GM21360 (cell line): Measurements from ENCODE around the gene AKT3.

Source experiments
- ATAC-seq: cut with Tn5 transposase; IDR thresholded peaks from one replicate; pipeline ENCODE4 v1.9.1; 2021; ENCODE audit warnings: mild to moderate bottlenecking, moderate library complexity; ENCODE audit not compliant: unreplicated experiment

Gene AKT3

GRCh38 chr1:243562473-243562872 is 287.6 kb downstream of the AKT3 start:
- ATAC-seq: no peak

- no peak for ATAC-seq
These were observed 288.3 kb downstream of the AKT3 start for GRCh38 chr1:243561588-243562319.

- no peak for ATAC-seq
These were observed 290.4 kb downstream of the AKT3 start for GRCh38 chr1:243559575-243560162.

GRCh38 chr1:243558576-243558975 is 291.5 kb downstream of the AKT3 start:
- no peak for ATAC-seq

GRCh38 chr1:243557866-243558265 is 292.2 kb downstream of the AKT3 start:
- ATAC-seq: no peak

GRCh38 chr1:243554686-243555085 is 295.4 kb downstream of the AKT3 start:
- no peak for ATAC-seq

GRCh38 chr1:243553090-243553489 is 297.0 kb downstream of the AKT3 start:
- no peak for ATAC-seq

DNA sequence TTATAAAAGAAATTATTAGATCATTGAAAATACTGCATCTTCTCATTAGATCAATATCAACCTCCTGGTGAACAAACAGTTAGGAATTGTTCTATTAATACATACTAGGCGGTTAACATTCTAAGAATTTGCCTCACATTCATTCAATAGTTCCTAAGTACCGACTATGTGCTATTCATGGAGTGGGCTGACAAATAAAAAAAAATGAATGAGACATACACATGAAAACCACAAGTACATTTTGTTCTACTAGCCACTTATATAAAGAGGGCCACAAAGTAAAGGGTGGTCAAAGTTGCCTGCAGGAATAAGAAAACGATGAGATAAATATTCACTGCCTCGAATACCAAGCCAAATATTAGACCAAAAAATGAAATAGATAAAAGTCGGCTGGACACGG is 299.8 kb downstream of the AKT3 start:
- ATAC-seq: no peak

DNA sequence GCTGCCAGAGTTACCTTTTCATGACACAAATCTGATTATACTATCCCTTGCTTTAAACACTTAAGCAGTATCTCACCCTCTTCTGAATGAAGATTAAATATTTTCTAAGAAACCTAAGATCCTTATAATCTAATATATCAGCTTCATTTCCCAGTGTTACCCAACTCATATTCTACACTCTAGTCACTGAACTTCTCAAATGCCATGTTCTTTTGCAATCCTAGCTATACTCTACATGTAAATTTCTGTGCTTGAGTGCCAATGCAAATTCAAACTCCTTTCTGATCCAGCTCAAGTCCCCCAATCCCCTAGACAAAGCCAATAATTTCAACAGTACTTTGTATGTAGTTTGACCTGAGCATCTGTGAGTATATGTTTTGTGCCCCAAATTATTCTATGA is 300.3 kb downstream of the AKT3 start:
- ATAC-seq: no peak

DNA sequence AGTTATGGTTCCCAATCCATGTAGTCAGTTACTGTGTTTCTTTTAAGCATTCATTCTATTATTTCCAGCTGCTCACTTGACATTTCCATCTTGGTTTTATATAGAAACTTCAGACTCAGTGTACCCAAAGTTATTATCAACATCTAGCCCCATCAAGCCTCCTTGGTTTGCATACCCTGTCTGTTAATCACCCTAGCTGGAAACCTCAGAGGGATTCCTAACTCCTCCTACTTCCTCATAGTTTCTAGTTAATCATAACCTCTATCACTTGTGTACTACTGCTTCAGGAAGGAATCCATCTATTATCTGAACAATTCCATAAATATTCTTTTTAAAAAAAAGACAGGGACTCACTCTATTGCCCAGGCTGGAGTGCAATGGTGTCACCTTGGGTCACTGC is 300.9 kb downstream of the AKT3 start:
- ATAC-seq: no peak

DNA sequence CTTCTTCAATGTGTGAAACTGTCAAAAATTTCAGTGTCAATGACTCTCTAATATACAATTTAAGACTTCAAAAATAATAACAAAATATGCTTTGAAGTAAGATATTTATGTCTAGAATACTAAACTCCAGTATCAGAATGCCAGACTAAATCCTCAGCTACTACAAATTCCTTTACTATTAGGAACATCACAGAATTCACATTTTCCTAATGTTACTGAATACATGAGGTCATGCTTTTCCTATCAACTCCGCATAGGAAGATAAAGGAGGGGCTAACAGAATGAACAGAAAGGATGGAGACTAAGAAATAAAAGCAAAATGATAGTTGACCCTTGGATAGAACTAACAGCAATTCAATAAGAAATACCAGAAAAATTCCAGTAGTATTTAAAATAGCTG is 301.5 kb downstream of the AKT3 start:
- ATAC-seq: no peak

DNA sequence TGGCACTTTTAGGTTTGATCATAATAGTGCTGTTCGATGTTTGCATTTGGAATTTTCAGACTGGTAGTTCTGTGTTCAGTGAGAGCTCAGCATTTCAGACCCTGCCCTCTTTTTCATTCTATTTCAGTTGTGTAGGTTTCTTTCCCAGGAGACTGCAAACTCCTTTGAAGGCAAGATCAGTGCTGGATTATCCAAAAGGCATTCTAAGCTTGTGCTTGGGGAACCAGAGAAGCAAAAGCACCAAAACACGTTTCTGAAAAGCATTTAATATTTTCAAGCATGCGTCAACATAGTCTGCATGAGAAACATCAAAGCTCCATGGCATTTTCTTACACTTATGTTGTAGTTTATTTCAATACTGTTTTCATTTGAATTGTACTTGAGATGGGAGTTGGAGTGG is 302.2 kb downstream of the AKT3 start:
- no peak for ATAC-seq

DNA sequence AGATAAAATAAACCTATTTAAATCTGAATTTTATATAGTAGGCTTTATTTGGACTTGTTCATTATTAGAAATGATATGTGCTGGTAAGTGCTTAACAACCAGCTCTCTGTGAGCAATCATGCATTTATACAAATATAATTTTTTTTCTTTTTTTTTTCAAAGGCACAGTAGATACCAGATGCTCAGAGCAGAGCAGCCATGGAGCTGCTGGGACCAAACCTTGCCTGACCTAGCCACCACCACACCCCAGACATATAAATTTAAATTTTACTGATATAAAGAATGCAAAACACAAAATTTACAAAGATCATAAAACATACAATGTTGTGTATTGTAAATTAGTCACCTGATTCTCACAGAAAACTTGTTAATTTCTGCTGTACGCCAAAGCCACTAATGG is 303.6 kb downstream of the AKT3 start:
- no peak for ATAC-seq

GRCh38 chr1:243543501-243543900 is 306.5 kb downstream of the AKT3 start:
- ATAC-seq: no peak

DNA sequence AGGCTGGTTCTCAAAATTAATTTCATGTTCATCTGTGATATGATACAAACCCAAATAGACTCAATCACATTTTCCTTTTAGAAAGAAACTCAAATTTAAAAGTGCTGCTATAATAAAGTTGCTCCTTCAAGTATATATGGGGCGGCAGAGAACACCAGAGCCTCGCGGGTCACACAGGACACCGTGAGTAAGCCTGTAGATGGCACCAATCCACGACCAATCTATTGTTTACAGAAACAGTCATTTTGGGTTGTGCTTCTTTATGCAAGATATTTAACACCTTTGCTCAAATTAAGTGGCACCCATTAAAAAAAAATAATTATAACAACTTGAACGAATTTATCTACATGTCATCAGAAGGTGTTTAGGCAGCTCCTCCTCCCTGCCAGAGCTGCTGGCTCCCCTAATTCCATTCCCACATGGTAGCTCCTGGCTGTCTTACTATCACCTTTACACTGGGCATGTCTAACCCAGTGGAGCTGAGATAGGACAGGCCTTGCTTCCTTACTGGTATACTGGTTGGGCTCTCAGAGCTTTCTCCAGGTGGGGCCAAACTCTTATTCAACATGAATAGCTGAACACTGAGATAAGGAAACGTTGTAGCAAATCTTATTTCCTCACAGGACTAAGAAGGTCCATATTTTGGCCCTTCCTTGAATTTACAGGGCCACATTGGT is 307.2 kb downstream of the AKT3 start:
- ATAC-seq: no peak

- ATAC-seq: no peak
These were observed 310.4 kb downstream of the AKT3 start for GRCh38 chr1:243539636-243540035.

- ATAC-seq: no peak
These were observed 315.0 kb downstream of the AKT3 start for GRCh38 chr1:243535014-243535413.

GRCh38 chr1:243529512-243529911 is 320.5 kb downstream of the AKT3 start:
- ATAC-seq: no peak

DNA sequence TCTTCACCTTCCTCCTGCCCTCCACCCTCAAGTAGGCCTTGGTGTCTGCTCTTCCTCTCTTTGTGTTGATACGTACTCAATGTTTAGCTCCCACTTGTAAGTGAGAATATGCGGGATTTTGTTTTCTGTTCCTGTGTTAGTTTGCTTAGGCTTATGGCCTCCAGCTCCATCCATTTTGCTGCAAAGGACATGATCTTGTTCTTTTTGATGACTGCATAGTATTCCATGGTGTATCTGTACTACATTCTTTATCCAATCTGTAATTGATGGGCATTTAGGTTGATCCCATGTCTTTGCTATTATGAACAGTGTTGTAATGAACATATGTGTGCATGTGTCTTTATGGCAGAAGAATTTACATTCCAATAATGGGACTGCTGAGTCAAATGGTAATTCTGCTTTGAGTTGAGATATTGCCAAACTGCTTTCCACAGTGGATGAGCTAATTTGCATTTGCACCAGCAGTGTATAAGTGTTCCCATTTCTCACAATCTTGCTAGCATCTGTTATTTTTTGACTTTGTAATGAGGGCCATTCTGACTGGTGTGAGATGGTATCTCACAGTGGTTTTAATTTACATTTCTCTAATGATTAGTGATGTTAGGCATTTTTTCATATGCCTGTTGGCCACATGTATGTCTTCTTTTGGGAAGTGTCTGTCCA is 321.5 kb downstream of the AKT3 start:
- ATAC-seq: no peak

DNA sequence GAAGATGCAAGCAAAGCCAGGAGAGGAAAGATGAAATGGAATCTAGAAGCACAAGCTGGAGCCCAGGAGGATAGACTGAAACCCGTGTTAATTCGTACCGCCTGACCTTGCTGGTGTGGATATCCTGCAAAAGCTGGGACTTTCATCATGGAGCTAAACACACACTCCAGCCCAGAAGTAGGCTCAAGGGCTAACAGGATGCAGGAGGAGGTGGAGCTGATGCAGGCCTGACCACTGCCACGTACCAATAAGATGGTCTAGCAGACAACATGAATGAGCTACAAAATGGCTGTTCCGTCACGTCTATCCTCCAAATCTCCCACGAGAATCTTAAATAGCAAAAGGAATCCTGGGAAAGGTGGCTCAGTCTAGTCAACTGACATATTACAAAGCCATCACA is 323.9 kb downstream of the AKT3 start:
- no peak for ATAC-seq

- no peak for ATAC-seq
These were observed 325.0 kb downstream of the AKT3 start for GRCh38 chr1:243525085-243525487.

GRCh38 chr1:243523766-243524165 is 326.3 kb downstream of the AKT3 start:
- no peak for ATAC-seq
